Activated CD4-positive, alpha-beta T cell treated with anti-CD3 and anti-CD28 coated beads for 48 hours (primary cell): ENCODE data around the gene RAPGEF1.

ENCODE experiments used
- DNase-seq: peaks from one replicate; pipeline ENCODE4 v3.0.0-alpha.2; 2020

The RAPGEF1 gene

GRCh38 chr9:131745610-131746009 is 5.7 kb upstream of the RAPGEF1 start:
- DNase-seq: no peak

- DNase-seq: no peak
Observed at GRCh38 chr9:131744720-131745201, 4.9 kb upstream of the RAPGEF1 start.

GRCh38 chr9:131744171-131744719 is 4.4 kb upstream of the RAPGEF1 start:
- DNase-seq: no peak

- DNase-seq: no peak
Observed at GRCh38 chr9:131743501-131743900, 3.6 kb upstream of the RAPGEF1 start.

- DNase-seq: no peak
Observed at GRCh38 chr9:131743096-131743495, 3.2 kb upstream of the RAPGEF1 start.

- no peak for DNase-seq
Observed at GRCh38 chr9:131740898-131741297, 1.0 kb upstream of the RAPGEF1 start.

- peak; percentile 63 for DNase-seq
Observed at GRCh38 chr9:131739133-131739958, 530 bp downstream of the RAPGEF1 start.

GRCh38 chr9:131738293-131739132 is 1.4 kb downstream of the RAPGEF1 start:
- DNase-seq: peak; percentile 36

- DNase-seq: no peak
Observed at GRCh38 chr9:131737426-131737825, 2.5 kb downstream of the RAPGEF1 start.

- DNase-seq: no peak
Observed at GRCh38 chr9:131736431-131736830, 3.4 kb downstream of the RAPGEF1 start.

GRCh38 chr9:131735238-131736128 is 4.4 kb downstream of the RAPGEF1 start:
- no peak for DNase-seq

- DNase-seq: no peak
Observed at GRCh38 chr9:131734781-131735180, 5.1 kb downstream of the RAPGEF1 start.

- peak; percentile 57 for DNase-seq
Observed at GRCh38 chr9:131734165-131734610, 5.7 kb downstream of the RAPGEF1 start.

GRCh38 chr9:131733541-131734061 is 6.3 kb downstream of the RAPGEF1 start:
- peak; percentile 59 for DNase-seq

- DNase-seq: peak; percentile 38
Observed at GRCh38 chr9:131732636-131733289, 7.1 kb downstream of the RAPGEF1 start.

- no peak for DNase-seq
Observed at GRCh38 chr9:131732061-131732526, 7.8 kb downstream of the RAPGEF1 start.

- peak; percentile 36 for DNase-seq
Observed at GRCh38 chr9:131731644-131732043, 8.2 kb downstream of the RAPGEF1 start.

GRCh38 chr9:131731237-131731636 is 8.6 kb downstream of the RAPGEF1 start:
- no peak for DNase-seq

GRCh38 chr9:131728961-131729360 is 10.9 kb downstream of the RAPGEF1 start:
- DNase-seq: peak; percentile 76

- no peak for DNase-seq
Observed at GRCh38 chr9:131728546-131728910, 11.3 kb downstream of the RAPGEF1 start.

GRCh38 chr9:131727795-131728545 is 11.9 kb downstream of the RAPGEF1 start:
- DNase-seq: no peak
